HEK293 (cell line): ENCODE data around the gene ASF1A.

ENCODE experiments used
- CTCF ChIA-PET: fragments of 350-600 bp; formaldehyde crosslinking; extraction: SDS; loops from one replicate; lab custom pipeline; 2021; ENCODE audit warnings: antibody characterized with exemption; lab: Yijun Ruan, JAX
- POLR2A ChIA-PET: fragments of 300-600 bp; formaldehyde crosslinking; extraction: SDS; loops from one replicate; lab custom pipeline; 2020; ENCODE audit warnings: antibody characterized with exemption, inconsistent platforms; lab: Yijun Ruan, JAX
- H3K27ac ChIP-seq: fragments of 200-500 bp; sonication (Bioruptor generic); 2 replicates; pipeline ENCODE4 v1.5.1; 2014; ENCODE audit warnings: low read depth, low read length, control low read depth, inconsistent platforms; ENCODE audit errors: extremely low read depth
- H3K36me3 ChIP-seq, 2 experiments: fragments of 200-500 bp in 1 of 2; sonication (Bioruptor generic) in 1 of 2; 1 replicate in 1 of 2; 2 replicates in 1 of 2; pipeline ENCODE4 v1.5.1; 2014 to 2017; ENCODE audit warnings: inconsistent platforms in 2 of 2, low read length in 2 of 2; ENCODE audit not compliant: control insufficient read depth in 2 of 2, insufficient read depth in 1 of 2
- H3K4me1 ChIP-seq: fragments of 200-500 bp; sonication (Bioruptor generic); 2 replicates; pipeline ENCODE4 v1.5.1; 2014; ENCODE audit warnings: mild to moderate bottlenecking, low read length, inconsistent platforms; ENCODE audit not compliant: control insufficient read depth, insufficient read depth
- H3K4me3 ChIP-seq: 2 replicates; pipeline ENCODE4 v1.5.1; 2011; ENCODE audit warnings: low read depth, mild to moderate bottlenecking, control low read depth, low read length, moderate library complexity
- H3K9me3 ChIP-seq: fragments of 200-500 bp; sonication (Bioruptor generic); 2 replicates; pipeline ENCODE4 v1.5.1; 2014; ENCODE audit warnings: low read depth, low read length, inconsistent platforms; ENCODE audit not compliant: control insufficient read depth, insufficient read depth
- GLI2 ChIP-seq: fragments of 450-650 bp; formaldehyde crosslinking; IDR thresholded peaks from 2 replicates; pipeline ENCODE4; 2017; ENCODE audit warnings: missing biosample characterization, missing genetic modification characterization, low read depth, borderline replicate concordance
- KLF9 ChIP-seq: fragments of 450-650 bp; formaldehyde crosslinking; IDR thresholded peaks from 2 replicates; pipeline ENCODE4 v1.5.1; 2016; ENCODE audit warnings: missing biosample characterization, missing genetic modification characterization, low read depth
- MYNN ChIP-seq: fragments of 450-650 bp; formaldehyde crosslinking; IDR thresholded peaks from 2 replicates; pipeline ENCODE4 v1.5.1; 2016; ENCODE audit warnings: missing biosample characterization, missing genetic modification characterization, borderline replicate concordance
- TCF7L2 ChIP-seq: IDR thresholded peaks from 2 replicates; pipeline ENCODE4 v1.6.1; 2011; ENCODE audit warnings: low read depth, mild to moderate bottlenecking, inconsistent platforms, low read length, moderate library complexity, borderline replicate concordance
- ZFP69B ChIP-seq: fragments of 450-650 bp; formaldehyde crosslinking; IDR thresholded peaks from 2 replicates; pipeline ENCODE4 v1.5.1; 2016; ENCODE audit warnings: missing biosample characterization, missing genetic modification characterization
- ZNF292 ChIP-seq: fragments of 450-650 bp; formaldehyde crosslinking; IDR thresholded peaks from 2 replicates; pipeline ENCODE4 v1.5.1; 2016; ENCODE audit warnings: low read depth, missing biosample characterization, missing genetic modification characterization, borderline replicate concordance
- ZNF324 ChIP-seq: fragments of 450-650 bp; formaldehyde crosslinking; IDR thresholded peaks from 2 replicates; pipeline ENCODE4 v1.5.1; 2016; ENCODE audit warnings: missing biosample characterization, missing genetic modification characterization
- ZNF404 ChIP-seq: fragments of 450-650 bp; formaldehyde crosslinking; IDR thresholded peaks from 2 replicates; pipeline ENCODE4 v1.5.1; 2017; ENCODE audit warnings: missing biosample characterization, missing genetic modification characterization
- ZNF423 ChIP-seq: fragments of 450-650 bp; formaldehyde crosslinking; IDR thresholded peaks from 2 replicates; pipeline ENCODE4 v1.5.1; 2016; ENCODE audit warnings: missing biosample characterization, missing genetic modification characterization
- ZNF473 ChIP-seq: fragments of 450-650 bp; formaldehyde crosslinking; IDR thresholded peaks from 2 replicates; pipeline ENCODE4 v1.5.1; 2017; ENCODE audit warnings: missing biosample characterization, missing genetic modification characterization
- ZNF521 ChIP-seq: fragments of 450-650 bp; formaldehyde crosslinking; IDR thresholded peaks from 2 replicates; pipeline ENCODE4 v1.5.1; 2017; ENCODE audit warnings: missing biosample characterization, mild to moderate bottlenecking, missing genetic modification characterization
- ZNF549 ChIP-seq: fragments of 450-650 bp; IDR thresholded peaks from 2 replicates; pipeline ENCODE4 v1.5.1; 2018; ENCODE audit warnings: missing biosample characterization, missing genetic modification characterization, mild to moderate bottlenecking, inconsistent platforms, moderate library complexity
- ZNF555 ChIP-seq: fragments of 450-650 bp; formaldehyde crosslinking; conservative IDR thresholded peaks from 2 replicates; pipeline ENCODE4 v1.5.1; 2017; ENCODE audit warnings: missing biosample characterization, mild to moderate bottlenecking, missing genetic modification characterization, inconsistent platforms
- ZNF624 ChIP-seq: fragments of 450-650 bp; formaldehyde crosslinking; IDR thresholded peaks from 2 replicates; pipeline ENCODE4 v1.5.1; 2017; ENCODE audit warnings: missing biosample characterization, missing genetic modification characterization
- ZNF677 ChIP-seq: fragments of 450-650 bp; IDR thresholded peaks from 2 replicates; pipeline ENCODE4 v1.5.0; 2018; ENCODE audit warnings: missing biosample characterization, mild to moderate bottlenecking, missing genetic modification characterization, moderate library complexity
- ZNF701 ChIP-seq: fragments of 450-650 bp; formaldehyde crosslinking; IDR thresholded peaks from 2 replicates; pipeline ENCODE4 v1.5.1; 2016; ENCODE audit warnings: missing biosample characterization, missing genetic modification characterization
- TF ChIP-seq, protein P1 (sequence below): IDR thresholded peaks from 2 replicates; pipeline ENCODE4 v1.6.1; 2011; ENCODE audit warnings: mild to moderate bottlenecking, low read depth, low read length, borderline replicate concordance
- TF ChIP-seq, protein P2 (sequence below): fragments of 450-650 bp; formaldehyde crosslinking; IDR thresholded peaks from 2 replicates; pipeline ENCODE4 v1.5.1; 2016; ENCODE audit warnings: missing biosample characterization, missing genetic modification characterization
- TF ChIP-seq, protein P3 (sequence below): fragments of 450-650 bp; formaldehyde crosslinking; IDR thresholded peaks from 2 replicates; pipeline ENCODE4 v1.5.1; 2017; ENCODE audit warnings: missing biosample characterization, missing genetic modification characterization
- TF ChIP-seq, protein P4 (sequence below): fragments of 450-650 bp; formaldehyde crosslinking; conservative IDR thresholded peaks from 2 replicates; pipeline ENCODE4 v1.5.1; 2016; ENCODE audit warnings: low read depth, missing biosample characterization, missing genetic modification characterization
- TF ChIP-seq, protein P5 (sequence below): fragments of 450-650 bp; formaldehyde crosslinking; IDR thresholded peaks from 2 replicates; pipeline ENCODE4 v1.5.1; 2017; ENCODE audit warnings: missing biosample characterization, missing genetic modification characterization

ASF1A gene

DNA sequence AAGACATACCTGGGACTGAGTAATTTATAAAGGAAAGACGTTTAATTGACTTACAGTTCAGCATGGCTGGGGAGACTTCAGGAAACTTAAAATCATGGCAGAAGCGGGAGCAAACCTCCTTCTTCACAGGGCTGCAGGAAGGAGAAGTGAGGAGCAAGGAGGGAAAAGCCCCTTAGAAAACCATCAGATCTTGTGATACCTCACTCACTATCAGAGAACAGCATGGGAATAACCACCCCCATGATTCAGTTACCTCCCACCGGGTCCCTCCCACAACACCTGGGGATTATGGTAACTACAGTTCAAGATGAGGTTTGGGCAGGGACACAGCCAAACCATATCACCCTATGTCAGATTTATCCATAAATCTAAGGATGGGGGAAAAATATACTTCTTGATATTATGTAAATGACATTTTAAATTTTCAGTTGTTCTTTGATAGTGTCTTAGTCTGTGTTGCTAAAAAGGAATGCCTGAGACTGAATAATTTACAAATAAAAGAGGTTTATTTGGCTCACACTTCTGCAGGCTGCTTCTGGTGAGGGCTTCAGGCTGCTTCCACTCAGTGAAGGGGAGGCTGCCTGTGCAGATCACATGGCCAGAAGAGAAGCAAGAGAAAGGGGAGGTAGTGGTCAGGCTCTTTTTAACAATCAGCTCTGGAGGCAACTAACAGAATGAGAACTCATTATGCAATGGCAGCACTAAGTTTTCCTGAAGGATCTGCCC, 42.2 kb downstream of the ASF1A start:
- Histone ChIP-seq H3K4me1 (peaks cover 4% of the 10 kb centered on the region; the same call in 1 of the 2 replicates), H3K27ac (no peak overlapping the region), H3K9me3 (no peaks in the 10 kb centered on the region), H3K36me3 (peaks cover 0 to 20% of the 10 kb centered on the region in 2 experiments; a peak in 1 of 3 replicates), H3K4me3 (no peak overlapping the region)
- ChIA-PET CTCF (interaction anchor here (1.3 kb wide), 1 partner anchor 40 kb away, joined by 5 read pairs; no protein-coding TSS in a partner anchor), POLR2A (interaction anchor here (2.4 kb wide), 1 partner anchor 41 kb away, joined by 21 read pairs; the partner anchor contains the start of gene ASF1A)
- no peak for TF ChIP-seq ZNF549
- TF ChIP-seq, protein P1, sequence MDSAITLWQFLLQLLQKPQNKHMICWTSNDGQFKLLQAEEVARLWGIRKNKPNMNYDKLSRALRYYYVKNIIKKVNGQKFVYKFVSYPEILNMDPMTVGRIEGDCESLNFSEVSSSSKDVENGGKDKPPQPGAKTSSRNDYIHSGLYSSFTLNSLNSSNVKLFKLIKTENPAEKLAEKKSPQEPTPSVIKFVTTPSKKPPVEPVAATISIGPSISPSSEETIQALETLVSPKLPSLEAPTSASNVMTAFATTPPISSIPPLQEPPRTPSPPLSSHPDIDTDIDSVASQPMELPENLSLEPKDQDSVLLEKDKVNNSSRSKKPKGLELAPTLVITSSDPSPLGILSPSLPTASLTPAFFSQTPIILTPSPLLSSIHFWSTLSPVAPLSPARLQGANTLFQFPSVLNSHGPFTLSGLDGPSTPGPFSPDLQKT: no peak
- 0 out of 2 replicates have a peak, but pooled peaks have one; percentile 3 for TF ChIP-seq ZNF677

DNA sequence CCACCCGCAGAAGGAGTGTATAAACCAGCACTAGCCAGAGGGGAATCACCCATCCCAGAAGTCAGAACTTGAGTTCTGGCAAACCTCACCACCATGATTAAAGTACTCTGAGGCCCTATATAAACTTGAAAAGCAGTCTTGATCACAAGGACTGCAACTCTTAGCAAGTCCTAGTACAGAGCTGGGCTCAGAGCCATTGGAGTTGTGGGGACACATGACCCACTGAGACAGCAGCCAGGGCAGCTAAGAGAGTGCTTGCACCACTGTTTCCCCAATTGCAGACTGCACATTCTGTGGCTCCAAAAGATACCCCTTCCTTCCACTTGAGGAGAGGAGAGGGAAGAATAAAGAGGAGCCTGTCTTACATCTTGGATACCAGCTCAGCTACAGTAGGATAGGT, 45.7 kb downstream of the ASF1A start:
- Histone ChIP-seq H3K27ac (no peak overlapping the region), H3K9me3 (no peaks in the 10 kb centered on the region), H3K36me3 (peaks cover 0 to 6% of the 10 kb centered on the region in 2 experiments; a peak in 1 of 3 replicates), H3K4me1 (no peaks in the 10 kb centered on the region), H3K4me3 (no peak overlapping the region)
- TF ChIP-seq ZNF404 (no peak), ZFP69B (tag by site-specific recombination) (no peak), TCF7L2 (no peak), ZNF624 (tag by site-specific recombination) (no peak), KLF9 (tag by site-specific recombination) (no peak), ZNF521 (tag by site-specific recombination) (no peak), ZNF324 (tag by site-specific recombination) (no peak), ZNF473 (tag by site-specific recombination) (no peak), MYNN (tag by site-specific recombination) (no peak), GLI2 (tag by site-specific recombination) (no peak)
- TF ChIP-seq, protein P2, sequence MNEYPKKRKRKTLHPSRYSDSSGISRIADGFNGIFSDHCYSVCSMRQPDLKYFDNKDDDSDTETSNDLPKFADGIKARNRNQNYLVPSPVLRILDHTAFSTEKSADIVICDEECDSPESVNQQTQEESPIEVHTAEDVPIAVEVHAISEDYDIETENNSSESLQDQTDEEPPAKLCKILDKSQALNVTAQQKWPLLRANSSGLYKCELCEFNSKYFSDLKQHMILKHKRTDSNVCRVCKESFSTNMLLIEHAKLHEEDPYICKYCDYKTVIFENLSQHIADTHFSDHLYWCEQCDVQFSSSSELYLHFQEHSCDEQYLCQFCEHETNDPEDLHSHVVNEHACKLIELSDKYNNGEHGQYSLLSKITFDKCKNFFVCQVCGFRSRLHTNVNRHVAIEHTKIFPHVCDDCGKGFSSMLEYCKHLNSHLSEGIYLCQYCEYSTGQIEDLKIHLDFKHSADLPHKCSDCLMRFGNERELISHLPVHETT: no peak
- TF ChIP-seq, protein P3, sequence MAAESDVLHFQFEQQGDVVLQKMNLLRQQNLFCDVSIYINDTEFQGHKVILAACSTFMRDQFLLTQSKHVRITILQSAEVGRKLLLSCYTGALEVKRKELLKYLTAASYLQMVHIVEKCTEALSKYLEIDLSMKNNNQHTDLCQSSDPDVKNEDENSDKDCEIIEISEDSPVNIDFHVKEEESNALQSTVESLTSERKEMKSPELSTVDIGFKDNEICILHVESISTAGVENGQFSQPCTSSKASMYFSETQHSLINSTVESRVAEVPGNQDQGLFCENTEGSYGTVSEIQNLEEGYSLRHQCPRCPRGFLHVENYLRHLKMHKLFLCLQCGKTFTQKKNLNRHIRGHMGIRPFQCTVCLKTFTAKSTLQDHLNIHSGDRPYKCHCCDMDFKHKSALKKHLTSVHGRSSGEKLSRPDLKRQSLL (tag by site-specific recombination): no peak
- ChIA-PET CTCF (no interaction called here), POLR2A (no interaction called here)

DNA sequence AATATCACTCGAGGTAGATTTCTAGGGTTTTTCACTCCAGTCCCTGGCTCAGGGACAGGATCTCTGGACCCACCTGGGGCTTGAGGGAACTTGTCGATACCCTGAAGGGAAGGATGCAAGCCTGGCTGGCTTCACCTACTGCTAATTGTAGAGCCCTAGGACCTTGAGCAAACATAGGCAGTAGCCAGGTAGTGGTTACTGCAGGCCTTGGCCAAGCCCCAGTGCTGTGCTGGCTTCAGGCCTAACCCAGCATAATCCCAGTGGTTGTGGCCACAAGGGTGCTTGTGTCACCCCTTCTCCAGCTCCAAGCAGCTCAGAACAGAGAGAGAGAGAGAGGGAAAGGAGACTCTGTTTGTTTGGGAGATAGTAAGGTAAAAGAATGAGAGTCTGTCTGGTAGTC, 46.8 kb downstream of the ASF1A start:
- Histone ChIP-seq H3K9me3 (no peaks in the 10 kb centered on the region), H3K4me1 (no peaks in the 10 kb centered on the region), H3K36me3 (peaks cover 0 to 6% of the 10 kb centered on the region in 2 experiments; a peak in 1 of 3 replicates), H3K4me3 (no peak overlapping the region), H3K27ac (no peak overlapping the region)
- CTCF ChIA-PET: no interaction called here
- POLR2A ChIA-PET: no interaction called here
- TF ChIP-seq, protein P4, sequence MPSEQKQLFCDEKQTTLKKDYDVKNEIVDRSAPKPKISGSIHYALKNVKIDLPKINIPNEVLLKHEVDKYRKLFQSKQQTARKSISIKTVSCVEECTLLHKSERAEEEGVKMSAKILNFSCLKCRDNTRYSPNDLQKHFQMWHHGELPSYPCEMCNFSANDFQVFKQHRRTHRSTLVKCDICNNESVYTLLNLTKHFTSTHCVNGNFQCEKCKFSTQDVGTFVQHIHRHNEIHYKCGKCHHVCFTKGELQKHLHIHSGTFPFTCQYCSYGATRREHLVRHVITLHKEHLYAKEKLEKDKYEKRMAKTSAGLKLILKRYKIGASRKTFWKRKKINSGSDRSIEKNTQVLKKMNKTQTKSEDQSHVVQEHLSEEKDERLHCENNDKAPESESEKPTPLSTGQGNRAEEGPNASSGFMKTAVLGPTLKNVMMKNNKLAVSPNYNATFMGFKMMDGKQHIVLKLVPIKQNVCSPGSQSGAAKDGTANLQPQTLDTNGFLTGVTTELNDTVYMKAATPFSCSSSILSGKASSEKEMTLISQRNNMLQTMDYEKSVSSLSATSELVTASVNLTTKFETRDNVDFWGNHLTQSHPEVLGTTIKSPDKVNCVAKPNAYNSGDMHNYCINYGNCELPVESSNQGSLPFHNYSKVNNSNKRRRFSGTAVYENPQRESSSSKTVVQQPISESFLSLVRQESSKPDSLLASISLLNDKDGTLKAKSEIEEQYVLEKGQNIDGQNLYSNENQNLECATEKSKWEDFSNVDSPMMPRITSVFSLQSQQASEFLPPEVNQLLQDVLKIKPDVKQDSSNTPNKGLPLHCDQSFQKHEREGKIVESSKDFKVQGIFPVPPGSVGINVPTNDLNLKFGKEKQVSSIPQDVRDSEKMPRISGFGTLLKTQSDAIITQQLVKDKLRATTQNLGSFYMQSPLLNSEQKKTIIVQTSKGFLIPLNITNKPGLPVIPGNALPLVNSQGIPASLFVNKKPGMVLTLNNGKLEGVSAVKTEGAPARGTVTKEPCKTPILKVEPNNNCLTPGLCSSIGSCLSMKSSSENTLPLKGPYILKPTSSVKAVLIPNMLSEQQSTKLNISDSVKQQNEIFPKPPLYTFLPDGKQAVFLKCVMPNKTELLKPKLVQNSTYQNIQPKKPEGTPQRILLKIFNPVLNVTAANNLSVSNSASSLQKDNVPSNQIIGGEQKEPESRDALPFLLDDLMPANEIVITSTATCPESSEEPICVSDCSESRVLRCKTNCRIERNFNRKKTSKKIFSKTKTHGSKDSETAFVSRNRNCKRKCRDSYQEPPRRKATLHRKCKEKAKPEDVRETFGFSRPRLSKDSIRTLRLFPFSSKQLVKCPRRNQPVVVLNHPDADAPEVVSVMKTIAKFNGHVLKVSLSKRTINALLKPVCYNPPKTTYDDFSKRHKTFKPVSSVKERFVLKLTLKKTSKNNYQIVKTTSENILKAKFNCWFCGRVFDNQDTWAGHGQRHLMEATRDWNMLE (tag by site-specific recombination): no peak
- TF ChIP-seq ZNF423: no peak
- TF ChIP-seq ZNF701 (tag by site-specific recombination): no peak
- no peak for TF ChIP-seq ZNF292 (tag by site-specific recombination)
- no peak for TF ChIP-seq ZNF555 (tag by site-specific recombination)
- TF ChIP-seq, protein P5, sequence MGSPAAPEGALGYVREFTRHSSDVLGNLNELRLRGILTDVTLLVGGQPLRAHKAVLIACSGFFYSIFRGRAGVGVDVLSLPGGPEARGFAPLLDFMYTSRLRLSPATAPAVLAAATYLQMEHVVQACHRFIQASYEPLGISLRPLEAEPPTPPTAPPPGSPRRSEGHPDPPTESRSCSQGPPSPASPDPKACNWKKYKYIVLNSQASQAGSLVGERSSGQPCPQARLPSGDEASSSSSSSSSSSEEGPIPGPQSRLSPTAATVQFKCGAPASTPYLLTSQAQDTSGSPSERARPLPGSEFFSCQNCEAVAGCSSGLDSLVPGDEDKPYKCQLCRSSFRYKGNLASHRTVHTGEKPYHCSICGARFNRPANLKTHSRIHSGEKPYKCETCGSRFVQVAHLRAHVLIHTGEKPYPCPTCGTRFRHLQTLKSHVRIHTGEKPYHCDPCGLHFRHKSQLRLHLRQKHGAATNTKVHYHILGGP (tag by site-specific recombination): no peak
